CD4-positive, alpha-beta T cell (primary cell): ENCODE data around the gene CHD2. TPM values are rescaled to one million over a fixed set of nuclear protein-coding genes. Genes with fewer than 3 reads are reported as not detected.
"Not testable (repeated sequence)": the region's sequence is repeated elsewhere in the genome, so short reads cannot be mapped to it uniquely, and the experiment has no call there.

ENCODE experiments used
- ATAC-seq: fragments of 200-7000 bp; cut with Tn5 transposase; one replicate; pipeline ENCODE4 v1.10.0; 2022; ENCODE audit warnings: mild to moderate bottlenecking; ENCODE audit not compliant: poor library complexity
- CTCF ChIA-PET: fragments of 350-600 bp; sonication (Branson Sonifier 250); formaldehyde crosslinking; loops from one replicate; lab custom pipeline; 2021; ENCODE audit warnings: antibody characterized with exemption, inconsistent platforms; lab: Charles Lee
- POLR2A ChIA-PET: fragments of 350-600 bp; sonication (Branson Sonifier 250); formaldehyde crosslinking; loops from one replicate; lab custom pipeline; 2021; ENCODE audit warnings: antibody characterized with exemption, inconsistent platforms; lab: Charles Lee
- DNase-seq, 14 experiments: peaks; one replicate each; pipeline ENCODE4 v3.0.0-alpha.2; 2013 to 2020; ENCODE audit warnings: mixed read lengths in 2 of 14
- H3K27ac ChIP-seq, 2 donors: one replicate each; pipeline versions ENCODE4 v1.5.1 to v1.7.0; 2013; ENCODE audit warnings: low read length in 2 of 2, low read depth in 1 of 2, mild to moderate bottlenecking in 1 of 2
- H3K27me3 ChIP-seq, 2 experiments: 1 replicate in 1 of 2; 2 replicates in 1 of 2; pipeline versions ENCODE4 v1.6.1 to v1.7.0; 2013; ENCODE audit warnings: low read length in 2 of 2, control low read depth in 1 of 2, mild to moderate bottlenecking in 1 of 2, moderate library complexity in 1 of 2; ENCODE audit not compliant: insufficient read depth in 2 of 2, control insufficient read depth in 1 of 2
- H3K36me3 ChIP-seq: one replicate; pipeline ENCODE4 v1.6.1; 2013; ENCODE audit warnings: low read length, control low read depth; ENCODE audit not compliant: insufficient read depth
- H3K4me1 ChIP-seq: one replicate; pipeline ENCODE4 v1.6.1; 2013; ENCODE audit warnings: low read length, control low read depth; ENCODE audit not compliant: insufficient read depth
- H3K4me3 ChIP-seq: one replicate; pipeline ENCODE4 v1.5.1; 2013; ENCODE audit warnings: mild to moderate bottlenecking, low read length, moderate library complexity
- H3K9me3 ChIP-seq, 2 experiments: 1 replicate in 1 of 2; 2 replicates in 1 of 2; pipeline versions ENCODE4 v1.6.1 to v1.7.0; 2013; ENCODE audit warnings: low read length in 2 of 2, mild to moderate bottlenecking in 2 of 2, control low read depth in 1 of 2, moderate library complexity in 1 of 2; ENCODE audit not compliant: control insufficient read depth in 1 of 2, insufficient read depth in 1 of 2
- H3K27ac Mint-ChIP-seq: one replicate; pipeline ENCODE4 v1.8.0; 2020; ENCODE audit warnings: mixed read lengths
- H3K27me3 Mint-ChIP-seq: one replicate; pipeline ENCODE4 v1.8.0; 2021; ENCODE audit warnings: mixed read lengths
- H3K36me3 Mint-ChIP-seq: one replicate; pipeline ENCODE4 v1.8.0; 2021; ENCODE audit warnings: low read depth, mixed read lengths
- H3K4me1 Mint-ChIP-seq: one replicate; pipeline ENCODE4 v1.8.0; 2021; ENCODE audit warnings: low read depth, mixed read lengths
- H3K4me3 Mint-ChIP-seq: one replicate; pipeline ENCODE4 v1.8.0; 2020; ENCODE audit warnings: mild to moderate bottlenecking, mixed read lengths
- H3K9me3 Mint-ChIP-seq: one replicate; pipeline ENCODE4 v1.8.0; 2020; ENCODE audit warnings: mixed read lengths
- CTCF ChIP-seq: fragments of 200-600 bp; IDR thresholded peaks from one replicate; pipeline ENCODE4 v1.8.0; 2022; ENCODE audit warnings: antibody characterized with exemption, mild to moderate bottlenecking
- intact Hi-C, 2 experiments: fragments of 100-400 bp; cut with DNase I in 1 of 2; cut with micrococcal nuclease in 1 of 2; formaldehyde crosslinking; loops; one replicate each; pipeline versions ENCODE4 v1.15.1 to v1.9.0; 2023 to 2025; cut with DNase I, micrococcal nuclease
- total RNA-seq, 174 experiments: library from RNA in 2 of 174; stranded (reverse) in 2 of 174; gene quantifications; one replicate each; pipeline ENCODE4 v1.2.3 and lab custom pipeline; 2021 to 2026

CHD2 gene
- total RNA-seq, 2 experiments from 2014 or later = 615 to 660 TPM

- peak in 1 of 14 experiments; percentile 22 for DNase-seq
- not testable (repeated sequence) for H3K27me3 Mint-ChIP-seq, H3K27ac ChIP-seq, H3K36me3 ChIP-seq, ATAC-seq, H3K9me3 Mint-ChIP-seq, H3K4me3 ChIP-seq, H3K9me3 ChIP-seq, H3K27me3 ChIP-seq, H3K4me3 Mint-ChIP-seq, H3K27ac Mint-ChIP-seq
- peaks cover 39% of the 10 kb centered on the region for H3K4me1 ChIP-seq
- ChIA-PET CTCF (interaction anchor here (1.2 kb wide), 1 partner anchor 1087 kb away, joined by 3 read pairs; no protein-coding TSS in a partner anchor), POLR2A (interaction anchor here (0.7 kb wide), 1 partner anchor 370 kb away, joined by 6 read pairs; no protein-coding TSS in a partner anchor)
- Mint-ChIP-seq H3K36me3 (peaks cover 12% of the 10 kb centered on the region), H3K4me1 (peaks cover 24% of the 10 kb centered on the region)
- intact Hi-C loops = loop anchor here in 1 of 2 experiments (5.0 kb wide), 1 partner anchor 1290 kb away; no protein-coding TSS in a partner anchor
Measured at GRCh38 chr15:93032515-93033206, 132.5 kb downstream of the CHD2 start.

- intact Hi-C loops = loop anchor here in 1 of 2 experiments (5.0 kb wide), 1 partner anchor 1289 kb away; no protein-coding TSS in a partner anchor
- Histone ChIP-seq H3K27me3 (no peaks in the 10 kb centered on the region), H3K9me3 (peaks cover 0 to 4% of the 10 kb centered on the region in 2 experiments), H3K4me3 (no peak overlapping the region), H3K4me1 (peaks cover 36% of the 10 kb centered on the region), H3K36me3 (no peaks in the 10 kb centered on the region), H3K27ac (no peak overlapping the region)
- no peak for TF ChIP-seq CTCF
- no peak overlapping the region for H3K27ac Mint-ChIP-seq
- no peaks in the 10 kb centered on the region for H3K9me3 Mint-ChIP-seq
- no peak overlapping the region for H3K4me3 Mint-ChIP-seq
- H3K4me1 Mint-ChIP-seq = peaks cover 24% of the 10 kb centered on the region
- ATAC-seq (no peak), DNase-seq (peak in 1 of 14 experiments; percentile 16)
- peaks cover 4% of the 10 kb centered on the region for H3K27me3 Mint-ChIP-seq
- peaks cover 4% of the 10 kb centered on the region for H3K36me3 Mint-ChIP-seq
- ChIA-PET POLR2A (interaction anchor here (0.7 kb wide), 1 partner anchor 371 kb away, joined by 6 read pairs; no protein-coding TSS in a partner anchor), CTCF (no interaction called here)
Measured at GRCh38 chr15:93033434-93034045, 133.4 kb downstream of the CHD2 start.

- Mint-ChIP-seq H3K36me3 (no peaks in the 10 kb centered on the region), H3K4me1 (peaks cover 20% of the 10 kb centered on the region), H3K4me3 (no peak overlapping the region), H3K27ac (no peak overlapping the region), H3K9me3 (no peaks in the 10 kb centered on the region), H3K27me3 (peaks cover 4% of the 10 kb centered on the region)
- intact Hi-C loops = loop anchor here in 1 of 2 experiments (5.0 kb wide), 1 partner anchor 1288 kb away; no protein-coding TSS in a partner anchor
- peak in 1 of 14 experiments; percentile 2 for DNase-seq
- ChIA-PET POLR2A (no interaction called here), CTCF (no interaction called here)
- Histone ChIP-seq H3K4me1 (peaks cover 29% of the 10 kb centered on the region), H3K27me3 (no peaks in the 10 kb centered on the region), H3K4me3 (no peak overlapping the region), H3K36me3 (no peaks in the 10 kb centered on the region), H3K27ac (no peak overlapping the region), H3K9me3 (peaks cover 0 to 4% of the 10 kb centered on the region in 2 experiments)
- no peak for TF ChIP-seq CTCF
- no peak for ATAC-seq
Measured at GRCh38 chr15:93034512-93034911, 134.4 kb downstream of the CHD2 start.
